ENCODE data around the gene PCDHGA7. TPM values are rescaled to one million over a fixed set of nuclear protein-coding genes. Genes with fewer than 3 reads are reported as not detected.

Gene PCDHGA7
- total and polyA plus RNA-seq, 12 donors: 0.37 to 5.0 (median 1.6) TPM

DNA sequence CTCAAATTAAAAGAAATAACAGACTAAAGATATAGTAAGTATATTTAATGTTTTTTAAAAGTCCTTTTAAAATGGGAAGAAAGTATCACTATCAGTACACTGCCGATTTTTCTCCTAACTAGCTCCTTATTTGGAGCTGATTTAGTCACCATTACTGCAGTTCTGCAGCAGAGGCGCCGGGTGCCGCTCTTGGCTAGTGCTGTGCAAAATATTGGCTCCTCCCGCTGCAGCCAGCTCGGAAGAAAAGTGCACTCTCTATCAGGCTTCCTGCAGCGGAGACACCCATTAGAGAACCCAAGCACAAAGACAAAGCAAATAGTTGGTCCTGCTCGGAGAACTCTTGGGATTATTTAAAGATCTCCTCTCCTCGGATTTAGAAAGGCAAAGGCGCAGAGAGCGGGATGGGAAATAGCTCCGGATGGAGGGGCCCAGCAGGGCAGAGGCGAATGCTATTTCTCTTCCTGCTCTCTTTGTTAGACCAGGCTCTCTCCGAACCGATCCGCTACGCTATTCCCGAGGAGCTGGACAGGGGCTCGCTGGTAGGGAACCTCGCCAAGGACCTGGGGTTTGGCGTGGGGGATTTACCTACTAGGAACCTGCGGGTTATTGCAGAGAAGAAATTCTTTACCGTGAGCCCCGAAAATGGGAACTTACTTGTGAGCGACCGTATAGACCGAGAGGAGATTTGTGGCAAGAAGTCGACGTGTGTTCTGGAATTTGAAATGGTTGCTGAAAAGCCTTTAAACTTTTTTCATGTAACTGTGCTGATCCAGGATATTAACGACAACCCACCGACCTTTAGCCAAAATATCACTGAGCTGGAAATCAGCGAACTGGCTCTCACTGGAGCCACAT is 12.3 kb upstream of the PCDHGA7 start, which contains the start of gene PCDHGB3:
TSS of gene PCDHGB3 (plus strand) at position 249 of the 855 bp plus-strand sequence. CDS start at position 402, 153 bp downstream.
- H3K9me3 ChIP-seq (replicated peaks in 1 of 3): peaks cover 4 to 51% (median 4%) of the 10 kb centered on the region in 3 donors
- intact Hi-C loops (cut with DNase I): no loop called here
- peak in 2 of 7 donors; percentile 23 to 29 for DNase-seq

GRCh38 chr5:141371572-141372475 is 10.7 kb upstream of the PCDHGA7 start:
- Histone ChIP-seq H3K27ac (no peak overlapping the region), H3K9me3 (replicated peaks in 1 of 3) (peaks cover 2 to 37% (median 4%) of the 10 kb centered on the region in 3 donors), H3K4me3 (no peak overlapping the region), H3K36me3 (replicated peaks in 1 of 2) (no peaks in the 10 kb centered on the region), H3K4me1 (replicated peaks in 1 of 2) (no peaks in the 10 kb centered on the region), H3K27me3 (no peaks in the 10 kb centered on the region)
- TF ChIP-seq, protein P1, sequence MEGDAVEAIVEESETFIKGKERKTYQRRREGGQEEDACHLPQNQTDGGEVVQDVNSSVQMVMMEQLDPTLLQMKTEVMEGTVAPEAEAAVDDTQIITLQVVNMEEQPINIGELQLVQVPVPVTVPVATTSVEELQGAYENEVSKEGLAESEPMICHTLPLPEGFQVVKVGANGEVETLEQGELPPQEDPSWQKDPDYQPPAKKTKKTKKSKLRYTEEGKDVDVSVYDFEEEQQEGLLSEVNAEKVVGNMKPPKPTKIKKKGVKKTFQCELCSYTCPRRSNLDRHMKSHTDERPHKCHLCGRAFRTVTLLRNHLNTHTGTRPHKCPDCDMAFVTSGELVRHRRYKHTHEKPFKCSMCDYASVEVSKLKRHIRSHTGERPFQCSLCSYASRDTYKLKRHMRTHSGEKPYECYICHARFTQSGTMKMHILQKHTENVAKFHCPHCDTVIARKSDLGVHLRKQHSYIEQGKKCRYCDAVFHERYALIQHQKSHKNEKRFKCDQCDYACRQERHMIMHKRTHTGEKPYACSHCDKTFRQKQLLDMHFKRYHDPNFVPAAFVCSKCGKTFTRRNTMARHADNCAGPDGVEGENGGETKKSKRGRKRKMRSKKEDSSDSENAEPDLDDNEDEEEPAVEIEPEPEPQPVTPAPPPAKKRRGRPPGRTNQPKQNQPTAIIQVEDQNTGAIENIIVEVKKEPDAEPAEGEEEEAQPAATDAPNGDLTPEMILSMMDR (IDR thresholded peaks at IDR 0.05): no peak
- TF ChIP-seq POLR2A (IDR thresholded peaks at IDR 0.05): no peak
- no peak for DNase-seq
- 26 to 32% (median 27%) methylated on average over 8 to 69 of the region's 69 CpGs for WGBS, 4 donors
- intact Hi-C loops (cut with DNase I): no loop called here

More for the DNA sequence above, 12.3 kb upstream of the PCDHGA7 start, which contains the start of gene PCDHGB3:
- Histone ChIP-seq H3K36me3 (replicated peaks in 1 of 2) (no peaks in the 10 kb centered on the region), H3K27ac (no peak within 1 kb of the TSS), H3K27me3 (no peaks in the 10 kb centered on the region), H3K4me3 (peak within 1 kb of the TSS in 1 of 4 donors; percentile 34), H3K4me1 (replicated peaks in 1 of 2) (no peaks in the 10 kb centered on the region)
- no peak for TF ChIP-seq POLR2A (IDR thresholded peaks at IDR 0.05)
- TF ChIP-seq, protein P1 (IDR thresholded peaks at IDR 0.05): peak in 3 of 6 experiments; percentile 25 to 31 (median 25)
- 13 to 25% (median 18%) methylated on average over 29 to 32 of the region's 32 CpGs for WGBS, 4 donors

DNA sequence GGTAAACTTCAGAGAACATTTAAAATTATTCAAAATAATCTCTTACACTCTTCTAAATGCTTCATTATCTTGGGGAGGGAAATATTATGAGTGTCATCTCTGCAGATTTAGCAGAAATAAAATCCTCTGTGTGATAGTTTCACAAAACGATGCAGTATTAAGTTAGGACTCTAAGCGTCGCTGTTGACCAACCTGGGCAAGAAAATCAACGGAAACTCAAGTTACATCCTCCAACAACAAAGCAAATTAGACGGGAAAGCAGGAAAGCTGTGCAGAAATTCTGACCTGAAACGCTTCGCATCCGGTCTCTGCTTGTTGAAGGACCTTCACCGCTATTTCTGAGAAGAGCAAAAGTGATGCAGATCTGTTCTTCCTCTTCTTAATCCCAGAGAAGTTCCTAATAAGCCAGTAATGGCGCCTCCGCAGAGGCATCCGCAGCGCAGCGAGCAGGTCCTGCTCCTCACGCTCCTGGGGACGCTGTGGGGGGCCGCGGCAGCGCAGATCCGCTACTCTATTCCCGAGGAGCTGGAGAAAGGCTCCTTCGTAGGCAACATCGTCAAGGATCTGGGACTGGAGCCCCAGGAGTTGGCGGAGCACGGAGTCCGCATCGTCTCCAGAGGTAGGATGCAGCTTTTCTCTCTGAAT is 8.7 kb upstream of the PCDHGA7 start, which contains the start of gene PCDHGA6:
TSS of gene PCDHGA6 (plus strand) at position 219 of the 645 bp plus-strand sequence. CDS start at position 412, 193 bp downstream.
- Histone ChIP-seq H3K36me3 (replicated peaks in 1 of 2) (no peaks in the 10 kb centered on the region), H3K4me3 (peak within 1 kb of the TSS in 1 of 4 donors; percentile 20), H3K27me3 (no peaks in the 10 kb centered on the region), H3K9me3 (replicated peaks in 1 of 3) (peaks cover 3 to 41% (median 8%) of the 10 kb centered on the region in 3 donors), H3K4me1 (replicated peaks in 1 of 2) (no peaks in the 10 kb centered on the region), H3K27ac (no peak within 1 kb of the TSS)
- WGBS, 4 donors: 10 to 18% (median 15%) methylated on average over 23 to 27 of the region's 27 CpGs
- DNase-seq: no peak
- no peak for TF ChIP-seq POLR2A (IDR thresholded peaks at IDR 0.05)
- TF ChIP-seq, protein P1 (IDR thresholded peaks at IDR 0.05): peak in 4 of 6 experiments; percentile 11 to 30 (median 24)
- intact Hi-C loops (cut with DNase I): no loop called here
